Epithelial cell of proximal tubule (primary cell): Measurements from ENCODE around the gene ACKR2. TPM values are rescaled to one million over a fixed set of nuclear protein-coding genes. Genes with fewer than 3 reads are reported as not detected.

ENCODE experiments used
- DNase-seq: peaks from one replicate; pipeline ENCODE4 v3.0.0-alpha.2; 2011; ENCODE audit warnings: low read depth
- H3K4me3 ChIP-seq: 2 replicates; pipeline ENCODE4 v1.5.1; 2011; ENCODE audit warnings: low read depth, mild to moderate bottlenecking, low read length
- CTCF ChIP-seq: conservative IDR thresholded peaks from 2 replicates; pipeline ENCODE4 v1.5.1; 2012; ENCODE audit warnings: low read depth, mild to moderate bottlenecking, low read length
- total RNA-seq: library from RNA; depleted of rRNA; stranded (reverse); fragments of >200 nt; gene quantifications from 2 replicates; pipeline ENCODE4 v1.2.3, GENCODE V29; 2015

The ACKR2 gene
- total RNA-seq, 1 donor from 2014 or later = 2.8 TPM

DNA sequence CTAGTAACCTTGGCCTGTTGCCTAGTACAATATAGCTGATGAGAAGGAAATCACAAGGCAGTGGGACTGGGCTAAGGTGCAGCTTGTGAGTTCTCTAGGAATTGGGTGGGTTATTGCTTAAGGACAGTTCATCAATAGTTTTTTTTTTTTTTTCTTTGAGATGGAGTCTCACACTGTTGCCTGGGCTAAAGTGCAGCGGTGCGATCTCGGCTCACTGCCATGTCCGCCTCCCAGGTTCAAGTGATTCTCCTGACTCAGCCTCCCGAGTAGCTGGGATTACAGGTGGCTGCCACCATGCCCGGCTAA lies 11.5 kb downstream of the ACKR2 start:
- no peak for TF ChIP-seq CTCF
- H3K4me3 ChIP-seq = no peak overlapping the region
- DNase-seq = no peak

DNA sequence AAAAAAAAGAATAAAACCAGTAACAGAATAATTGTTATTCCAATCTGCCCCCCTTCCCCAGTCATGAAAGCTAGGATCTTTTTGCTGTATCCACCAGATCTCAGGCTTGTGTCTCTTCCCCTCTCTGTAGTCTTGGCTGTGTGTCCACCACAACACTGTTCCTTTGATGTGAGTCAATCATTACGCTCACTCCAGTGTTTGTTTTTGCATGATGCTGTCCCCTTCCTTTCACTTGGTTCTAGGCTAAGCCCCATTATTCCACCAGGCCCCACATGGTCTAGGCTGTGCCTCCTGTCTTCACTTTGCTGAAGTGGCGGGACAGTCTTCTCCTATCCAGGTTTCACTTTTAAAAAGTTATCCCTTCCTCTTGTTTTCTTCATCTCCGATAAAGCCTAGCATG lies 13.6 kb downstream of the ACKR2 start:
- H3K4me3 ChIP-seq = no peak overlapping the region
- no peak for TF ChIP-seq CTCF
- no peak for DNase-seq

GRCh38 chr3:42823351-42823750 lies 14.1 kb downstream of the ACKR2 start:
- no peak for TF ChIP-seq CTCF
- no peak overlapping the region for H3K4me3 ChIP-seq
- DNase-seq = no peak

GRCh38 chr3:42826141-42826540 lies 16.9 kb downstream of the ACKR2 start:
- no peak for TF ChIP-seq CTCF
- no peak for DNase-seq
- H3K4me3 ChIP-seq = no peak overlapping the region

DNA sequence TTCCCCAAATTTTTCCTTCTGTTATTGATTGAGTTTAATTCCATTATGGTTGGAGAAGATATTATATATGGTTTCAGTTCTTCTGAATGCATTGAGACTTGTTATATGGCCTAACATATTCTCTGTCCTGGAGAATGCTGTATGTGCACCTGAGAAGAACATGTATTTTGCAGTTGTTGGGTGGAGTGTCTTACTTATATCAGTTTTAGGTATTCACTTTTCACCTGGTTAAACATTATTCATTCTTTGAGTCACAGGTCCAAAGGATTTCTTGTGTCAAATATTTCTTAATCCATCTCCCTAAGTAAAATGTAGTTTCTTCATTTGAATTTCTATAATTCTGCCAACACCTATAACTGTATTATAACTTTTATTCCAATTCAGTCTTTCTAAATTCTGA lies 17.8 kb downstream of the ACKR2 start:
- no peak for TF ChIP-seq CTCF
- no peak overlapping the region for H3K4me3 ChIP-seq
- DNase-seq = no peak

- TF ChIP-seq CTCF = no peak
- DNase-seq = no peak
- H3K4me3 ChIP-seq = no peak overlapping the region
Observed at GRCh38 chr3:42827654-42828053, 18.4 kb downstream of the ACKR2 start.

- TF ChIP-seq CTCF = no peak
- no peak for DNase-seq
Observed at GRCh38 chr3:42829083-42829627, 19.9 kb downstream of the ACKR2 start.

More at GRCh38 chr3:42829083-42829627, 19.9 kb downstream of the ACKR2 start:
- H3K4me3 ChIP-seq = no peak overlapping the region
